Trophoblast cell (in vitro differentiated cells and primary cell): ENCODE results near the gene FIP1L1.

Experiments
- DNase-seq, 2 donors: peaks; one replicate each; pipeline ENCODE4 v3.0.0-alpha.2; 2016
- H2AFZ ChIP-seq: 2 replicates; pipeline ENCODE4 v1.6.1; 2013; ENCODE audit warnings: low read length, moderate library complexity, mild to moderate bottlenecking; ENCODE audit not compliant: insufficient read depth, poor library complexity
- H2AK5ac ChIP-seq: 2 replicates; pipeline ENCODE4 v1.6.1; 2013; ENCODE audit warnings: mild to moderate bottlenecking, low read length
- H2BK120ac ChIP-seq: 2 replicates; pipeline ENCODE4 v1.6.1; 2013; ENCODE audit warnings: low read length, mild to moderate bottlenecking, moderate library complexity; ENCODE audit not compliant: insufficient read depth, poor library complexity
- H2BK12ac ChIP-seq: 2 replicates; pipeline ENCODE4 v1.6.1; 2013; ENCODE audit warnings: mild to moderate bottlenecking, low read length, moderate library complexity
- H2BK5ac ChIP-seq: 2 replicates; pipeline ENCODE4 v1.6.1; 2013; ENCODE audit warnings: low read length, low read depth, moderate library complexity, mild to moderate bottlenecking; ENCODE audit not compliant: poor library complexity
- H3K14ac ChIP-seq: 2 replicates; pipeline ENCODE4 v1.6.1; 2013; ENCODE audit warnings: mild to moderate bottlenecking, low read length
- H3K18ac ChIP-seq: 2 replicates; pipeline ENCODE4 v1.6.1; 2013; ENCODE audit warnings: mild to moderate bottlenecking, low read length
- H3K23ac ChIP-seq: 2 replicates; pipeline ENCODE4 v1.6.1; 2013; ENCODE audit warnings: low read length
- H3K27ac ChIP-seq: 2 replicates; pipeline ENCODE4 v1.5.1; 2013; ENCODE audit warnings: low read depth, mild to moderate bottlenecking, inconsistent platforms, low read length, moderate library complexity
- H3K27me3 ChIP-seq: 2 replicates; pipeline ENCODE4 v1.6.1; 2013; ENCODE audit warnings: inconsistent platforms, mild to moderate bottlenecking, low read length, moderate library complexity; ENCODE audit not compliant: insufficient read depth
- H3K36me3 ChIP-seq, 2 experiments: 1 replicate in 1 of 2; 2 replicates in 1 of 2; pipeline ENCODE4 v1.6.1; 2013; ENCODE audit warnings: low read length in 2 of 2, mild to moderate bottlenecking in 2 of 2, moderate library complexity in 1 of 2; ENCODE audit not compliant: insufficient read depth in 2 of 2, control insufficient read depth in 1 of 2
- H3K4ac ChIP-seq: 2 replicates; pipeline ENCODE4 v1.6.1; 2013; ENCODE audit warnings: low read depth, mild to moderate bottlenecking, low read length, moderate library complexity
- H3K4me1 ChIP-seq, 2 experiments: 1 replicate in 1 of 2; 2 replicates in 1 of 2; pipeline ENCODE4 v1.6.1; 2013; ENCODE audit warnings: low read length in 2 of 2, mild to moderate bottlenecking in 2 of 2, moderate library complexity in 1 of 2; ENCODE audit not compliant: insufficient read depth in 2 of 2, control insufficient read depth in 1 of 2
- H3K4me2 ChIP-seq: 2 replicates; pipeline ENCODE4 v1.6.1; 2013; ENCODE audit warnings: inconsistent platforms, mild to moderate bottlenecking, low read length, moderate library complexity
- H3K4me3 ChIP-seq: 2 replicates; pipeline ENCODE4 v1.5.1; 2013; ENCODE audit warnings: mild to moderate bottlenecking, low read depth, low read length, inconsistent platforms
- H3K79me1 ChIP-seq: one replicate; pipeline ENCODE4 v1.6.1; 2013; ENCODE audit warnings: low read length
- H3K79me2 ChIP-seq: 2 replicates; pipeline ENCODE4 v1.6.1; 2013; ENCODE audit warnings: low read length, mild to moderate bottlenecking; ENCODE audit not compliant: control insufficient read depth, insufficient read depth, poor library complexity
- H3K9ac ChIP-seq: 2 replicates; pipeline ENCODE4 v1.6.1; 2013; ENCODE audit warnings: mild to moderate bottlenecking, low read length
- H3K9me3 ChIP-seq: 2 replicates; pipeline ENCODE4 v1.6.1; 2013; ENCODE audit warnings: low read depth, mild to moderate bottlenecking, control low read depth, inconsistent platforms, low read length; ENCODE audit not compliant: insufficient read depth
- H4K12ac ChIP-seq: 2 replicates; pipeline ENCODE4 v1.6.1; 2013; ENCODE audit warnings: low read depth, mild to moderate bottlenecking, low read length, moderate library complexity
- H4K8ac ChIP-seq: 2 replicates; pipeline ENCODE4 v1.6.1; 2013; ENCODE audit warnings: low read depth, mild to moderate bottlenecking, low read length, moderate library complexity
- H4K91ac ChIP-seq: one replicate; pipeline ENCODE4 v1.6.1; 2013; ENCODE audit warnings: low read depth, mild to moderate bottlenecking, low read length, moderate library complexity
- WGBS: extraction: QIAGEN DNeasy Blood & Tissue Kit; methylation state at CpG from one replicate; pipeline ENCODE4 v1.1.7; 2013; ENCODE audit warnings: missing lambda C conversion rate; ENCODE audit not compliant: insufficient read length, insufficient coverage; ENCODE audit errors: extremely low coverage; 5-methylcytosine and 5-hydroxymethylcytosine counted together

FIP1L1 gene

GRCh38 chr4:53431052-53431451, 53.6 kb downstream of the FIP1L1 start:
- Histone ChIP-seq H3K9ac (no peak overlapping the region), H3K23ac (no peak overlapping the region), H2AK5ac (no peak overlapping the region), H2BK5ac (no peak overlapping the region), H3K79me2 (no peaks in the 10 kb centered on the region), H4K12ac (no peak overlapping the region), H3K9me3 (no peaks in the 10 kb centered on the region), H3K4me1 (no peaks in the 10 kb centered on the region), H3K36me3 (peaks cover 5 to 6% of the 10 kb centered on the region in 2 experiments), H2BK120ac (no peak overlapping the region), H3K4me3 (no peak overlapping the region), H3K79me1 (no peaks in the 10 kb centered on the region), H2AFZ (no peak overlapping the region), H3K14ac (no peak overlapping the region), H3K18ac (no peak overlapping the region), H3K27ac (no peak overlapping the region), H2BK12ac (no peak overlapping the region), H4K8ac (no peak overlapping the region), H3K4ac (no peak overlapping the region), H3K4me2 (no peak overlapping the region), H4K91ac (no peak overlapping the region), H3K27me3 (no peaks in the 10 kb centered on the region)
- no CpG with 5 or more reads among the region's 5 CpGs for WGBS
- no peak for DNase-seq

GRCh38 chr4:53432528-53433424, 55.3 kb downstream of the FIP1L1 start:
- no peak overlapping the region for H4K8ac ChIP-seq
- no peak overlapping the region for H2BK120ac ChIP-seq
- no peak overlapping the region for H2BK5ac ChIP-seq
- no peaks in the 10 kb centered on the region for H3K4me1 ChIP-seq
- H3K9ac ChIP-seq, result no peak overlapping the region
- H3K9me3 ChIP-seq, result no peaks in the 10 kb centered on the region
- H3K23ac ChIP-seq, result no peak overlapping the region
- no peaks in the 10 kb centered on the region for H3K79me2 ChIP-seq
- H3K36me3 ChIP-seq, result peaks cover 6 to 10% of the 10 kb centered on the region in 2 experiments
- H2AFZ ChIP-seq, result no peak overlapping the region
- no peak overlapping the region for H4K12ac ChIP-seq
- no peak overlapping the region for H2AK5ac ChIP-seq
- WGBS, result no CpG with 5 or more reads among the region's 4 CpGs
- H4K91ac ChIP-seq, result no peak overlapping the region
- no peak overlapping the region for H3K4ac ChIP-seq
- no peak overlapping the region for H3K18ac ChIP-seq
- no peaks in the 10 kb centered on the region for H3K27me3 ChIP-seq
- DNase-seq, result no peak
- no peaks in the 10 kb centered on the region for H3K79me1 ChIP-seq
- no peak overlapping the region for H3K4me3 ChIP-seq
- no peak overlapping the region for H3K14ac ChIP-seq
- no peak overlapping the region for H3K4me2 ChIP-seq
- H2BK12ac ChIP-seq, result no peak overlapping the region
- H3K27ac ChIP-seq, result no peak overlapping the region

DNA sequence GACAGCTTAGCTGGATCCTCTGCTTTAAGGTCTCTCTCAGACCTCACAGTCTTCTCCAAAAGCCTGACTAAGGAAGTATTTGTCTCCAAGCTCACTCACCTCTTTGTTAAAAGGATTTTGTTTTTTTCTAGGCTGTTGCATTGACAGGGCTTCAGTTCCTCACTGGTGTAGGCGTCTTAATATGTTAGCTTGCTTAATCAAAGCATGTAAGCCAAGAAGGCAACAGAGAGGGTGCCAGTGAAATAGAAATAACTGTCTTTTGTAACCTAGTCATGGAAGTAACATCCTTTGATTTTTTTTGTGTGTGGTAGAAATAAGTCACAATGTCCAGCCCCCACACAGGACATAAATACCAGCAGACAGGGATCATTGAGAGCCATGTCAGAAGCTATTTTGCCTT, 58.8 kb downstream of the FIP1L1 start:
- H2AFZ ChIP-seq, result no peak overlapping the region
- no peaks in the 10 kb centered on the region for H3K27me3 ChIP-seq
- H3K79me1 ChIP-seq, result no peaks in the 10 kb centered on the region
- no peak overlapping the region for H2AK5ac ChIP-seq
- no peak overlapping the region for H3K18ac ChIP-seq
- H3K23ac ChIP-seq, result no peak overlapping the region
- H4K91ac ChIP-seq, result no peak overlapping the region
- H4K12ac ChIP-seq, result no peak overlapping the region
- H3K9ac ChIP-seq, result no peak overlapping the region
- no peak overlapping the region for H3K27ac ChIP-seq
- H3K9me3 ChIP-seq, result no peaks in the 10 kb centered on the region
- H4K8ac ChIP-seq, result no peak overlapping the region
- H3K4me3 ChIP-seq, result no peak overlapping the region
- H3K4me1 ChIP-seq, result no peaks in the 10 kb centered on the region
- no peak overlapping the region for H2BK12ac ChIP-seq
- no CpG with 5 or more reads among the region's 1 CpG for WGBS
- no peak for DNase-seq
- no peak overlapping the region for H2BK120ac ChIP-seq
- no peak overlapping the region for H2BK5ac ChIP-seq
- H3K4ac ChIP-seq, result no peak overlapping the region
- H3K14ac ChIP-seq, result no peak overlapping the region
- no peak overlapping the region for H3K4me2 ChIP-seq
- H3K79me2 ChIP-seq, result no peaks in the 10 kb centered on the region
- H3K36me3 ChIP-seq, result peaks cover 3 to 5% of the 10 kb centered on the region in 2 experiments

DNA sequence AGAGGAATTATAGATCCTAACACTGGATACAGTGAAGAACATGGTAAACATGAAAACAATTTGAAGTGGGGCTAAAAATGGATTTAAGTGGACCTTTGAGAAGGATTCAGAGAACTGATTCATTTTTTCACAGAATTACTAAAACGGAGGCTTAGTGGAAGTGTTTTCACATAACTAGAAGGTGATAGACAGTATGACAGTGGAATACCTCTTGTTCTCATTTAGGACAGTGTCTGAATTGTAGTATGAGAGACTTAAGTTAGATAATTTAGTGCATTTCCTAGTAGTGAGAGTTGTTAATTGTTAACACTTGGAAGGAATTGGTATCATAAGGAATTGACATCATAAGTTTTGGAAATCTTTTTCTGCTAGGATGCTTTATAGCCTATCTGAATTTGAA, 64.1 kb downstream of the FIP1L1 start:
- no peak overlapping the region for H2AK5ac ChIP-seq
- H4K12ac ChIP-seq, result no peak overlapping the region
- H3K18ac ChIP-seq, result no peak overlapping the region
- no peak overlapping the region for H3K23ac ChIP-seq
- no peaks in the 10 kb centered on the region for H3K79me1 ChIP-seq
- H4K91ac ChIP-seq, result no peak overlapping the region
- H3K9me3 ChIP-seq, result no peaks in the 10 kb centered on the region
- H3K14ac ChIP-seq, result no peak overlapping the region
- peaks cover 4 to 6% of the 10 kb centered on the region in 2 experiments for H3K36me3 ChIP-seq
- no CpG with 5 or more reads among the region's 1 CpG for WGBS
- H2BK120ac ChIP-seq, result no peak overlapping the region
- no peak overlapping the region for H2BK5ac ChIP-seq
- H3K27me3 ChIP-seq, result no peaks in the 10 kb centered on the region
- H3K4me1 ChIP-seq, result no peaks in the 10 kb centered on the region
- no peak overlapping the region for H2AFZ ChIP-seq
- no peak overlapping the region for H3K9ac ChIP-seq
- H3K27ac ChIP-seq, result no peak overlapping the region
- no peak overlapping the region for H3K4ac ChIP-seq
- no peak overlapping the region for H4K8ac ChIP-seq
- no peak overlapping the region for H3K4me3 ChIP-seq
- no peak for DNase-seq
- H3K4me2 ChIP-seq, result no peak overlapping the region
- no peaks in the 10 kb centered on the region for H3K79me2 ChIP-seq
- no peak overlapping the region for H2BK12ac ChIP-seq
